NCI-H748 treated with DMSO at 0.1 percent for 48 hours (cell line): Measurements from ENCODE around the gene TSPAN5.

Experiments
- DNase-seq: peaks from one replicate; lab custom pipeline; 2025; lab: John Stamatoyannopoulos, UW

Gene TSPAN5

DNA sequence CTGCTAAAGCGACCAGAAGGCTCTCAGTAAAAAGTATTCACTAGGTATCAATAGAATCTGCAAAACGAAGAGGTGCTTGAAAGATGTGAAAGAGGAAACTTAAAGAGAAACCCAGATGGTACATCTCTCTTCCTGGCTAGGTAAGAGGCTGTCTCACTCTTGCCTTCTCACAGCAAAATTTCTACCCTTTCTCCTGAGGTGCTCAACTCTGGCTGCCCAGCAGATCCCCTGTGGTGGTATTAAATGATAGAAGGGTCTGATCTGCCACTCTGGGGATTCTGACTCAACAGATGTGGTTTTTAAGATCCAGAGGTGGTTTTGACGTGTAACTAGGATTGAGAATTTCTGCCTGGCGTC lies 14.9 kb upstream of the TSPAN5 start:
- no peak for DNase-seq

DNA sequence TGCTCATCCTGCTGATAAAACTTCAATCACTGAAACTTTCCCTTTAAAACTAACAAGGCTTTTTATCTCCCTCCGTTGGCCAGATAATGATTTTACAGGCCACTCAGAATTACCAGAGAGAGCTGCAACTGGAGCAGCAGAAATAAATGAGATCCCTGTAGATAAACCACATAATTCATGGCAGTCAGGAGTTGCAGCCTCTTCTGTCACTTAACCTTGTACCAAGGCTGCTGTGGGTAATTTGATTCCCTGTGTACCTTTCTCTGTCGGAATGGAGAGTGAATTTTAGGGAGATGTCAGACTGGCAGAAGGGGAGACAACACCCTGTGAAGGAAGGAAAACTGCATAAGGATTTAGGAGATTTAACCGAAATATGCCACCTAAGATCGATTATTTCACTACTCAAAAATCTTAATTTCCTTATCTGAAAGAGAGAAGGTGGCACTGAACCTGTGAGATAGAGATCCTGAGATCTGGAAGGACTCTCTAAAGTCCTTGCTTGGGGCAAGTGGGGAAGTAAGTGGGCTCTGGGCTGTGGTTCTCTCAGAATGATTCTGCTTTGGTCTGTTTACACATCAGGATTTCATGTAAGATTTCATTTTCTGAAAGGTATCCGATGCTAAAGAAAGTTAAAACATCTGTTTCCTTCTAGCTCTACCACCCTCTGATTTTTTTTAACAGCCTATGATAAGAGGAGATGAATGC lies 14.3 kb upstream of the TSPAN5 start:
- no peak for DNase-seq

DNA sequence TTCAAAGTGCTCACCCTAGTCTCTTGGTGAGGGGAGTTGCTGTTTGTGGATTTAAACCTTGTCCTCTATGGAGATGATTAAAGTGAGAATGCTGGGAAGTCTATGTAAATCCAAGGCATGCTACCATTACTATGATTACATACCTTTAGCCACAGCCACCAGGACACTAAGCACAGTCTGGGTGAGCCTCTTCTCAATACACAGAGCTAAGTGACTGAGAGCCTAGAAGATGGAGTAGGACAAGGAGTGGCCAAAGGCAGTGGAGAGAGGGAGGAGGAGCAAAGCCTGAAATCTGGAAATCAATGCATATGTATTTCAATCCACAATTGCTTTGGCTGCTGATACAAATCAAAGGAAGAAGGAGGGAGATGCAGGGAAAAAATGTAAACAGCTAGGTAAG lies 12.7 kb upstream of the TSPAN5 start:
- DNase-seq, result no peak

DNA sequence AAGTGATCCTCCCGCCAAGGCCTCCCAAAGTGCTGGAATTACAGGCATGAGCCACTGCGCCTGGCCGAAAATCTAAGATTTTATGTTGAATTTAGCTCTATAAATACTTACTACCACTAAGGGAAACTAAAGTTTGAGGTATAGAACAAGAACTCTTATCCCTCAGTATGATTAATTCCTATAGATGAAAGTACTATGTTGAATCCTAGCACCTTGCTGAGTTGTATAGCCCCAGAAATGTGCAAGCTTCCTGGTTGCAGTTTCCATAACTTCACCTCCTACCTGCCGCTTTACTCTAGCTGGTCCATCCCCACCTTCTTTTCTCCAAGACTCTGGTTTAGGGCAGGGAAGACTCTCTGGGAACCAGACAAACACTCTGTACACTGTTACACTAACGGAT lies 11.8 kb upstream of the TSPAN5 start:
- DNase-seq, result no peak

- DNase-seq, result no peak
These were observed 11.2 kb upstream of the TSPAN5 start for GRCh38 chr4:98669577-98669976.

DNA sequence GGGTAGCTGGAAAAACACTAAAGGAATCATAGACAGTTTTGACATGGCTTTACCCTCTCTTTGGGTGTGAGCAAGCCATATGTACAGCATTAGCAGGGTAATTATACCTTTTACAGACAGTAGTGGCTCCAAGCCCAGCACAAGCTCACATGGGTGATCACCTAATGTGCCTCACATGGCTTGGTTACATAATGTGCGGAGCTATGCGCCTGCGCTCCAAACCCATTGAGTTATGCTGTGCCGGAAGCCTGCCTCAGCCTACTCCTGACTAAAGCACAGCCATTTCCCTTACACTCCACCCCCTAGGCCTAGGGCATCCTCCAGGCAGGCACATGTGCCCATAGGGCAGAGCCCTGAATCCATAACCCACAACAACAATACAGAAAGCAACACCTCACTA lies 6.5 kb upstream of the TSPAN5 start:
- DNase-seq, result no peak

GRCh38 chr4:98663226-98664006 lies 5.0 kb upstream of the TSPAN5 start:
- no peak for DNase-seq

- peak; percentile 19 for DNase-seq
These were observed 4.3 kb upstream of the TSPAN5 start for GRCh38 chr4:98662626-98663225.

GRCh38 chr4:98662055-98662453 lies 3.6 kb upstream of the TSPAN5 start:
- DNase-seq, result no peak

- no peak for DNase-seq
These were observed 3.1 kb upstream of the TSPAN5 start for GRCh38 chr4:98661371-98662054.

- DNase-seq, result no peak
These were observed 1.5 kb upstream of the TSPAN5 start for GRCh38 chr4:98659741-98660462.

DNA sequence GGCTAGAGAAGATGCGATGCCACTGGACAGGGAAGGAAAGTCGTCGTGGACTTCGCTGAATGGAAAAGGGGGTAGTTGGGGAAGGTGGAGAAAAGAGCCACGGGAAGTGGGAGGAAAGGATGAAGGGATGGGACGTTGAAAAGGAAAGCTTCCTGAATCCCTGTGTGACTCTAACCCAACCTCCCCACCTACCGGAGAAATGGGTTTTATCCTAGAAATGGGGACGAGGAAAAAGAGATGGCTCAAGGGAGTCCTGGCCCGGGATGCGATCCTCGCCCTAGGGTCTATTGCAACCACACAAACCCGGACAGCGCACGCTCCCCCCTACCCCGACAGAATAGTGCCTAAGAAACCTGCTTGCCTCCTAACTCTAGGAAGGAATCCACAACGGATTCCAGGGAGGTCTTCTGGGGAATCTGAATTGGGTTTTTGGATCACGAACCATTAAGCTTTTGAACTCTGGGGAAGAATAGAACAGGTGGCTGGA lies 738 bp upstream of the TSPAN5 start:
- DNase-seq, result no peak

DNA sequence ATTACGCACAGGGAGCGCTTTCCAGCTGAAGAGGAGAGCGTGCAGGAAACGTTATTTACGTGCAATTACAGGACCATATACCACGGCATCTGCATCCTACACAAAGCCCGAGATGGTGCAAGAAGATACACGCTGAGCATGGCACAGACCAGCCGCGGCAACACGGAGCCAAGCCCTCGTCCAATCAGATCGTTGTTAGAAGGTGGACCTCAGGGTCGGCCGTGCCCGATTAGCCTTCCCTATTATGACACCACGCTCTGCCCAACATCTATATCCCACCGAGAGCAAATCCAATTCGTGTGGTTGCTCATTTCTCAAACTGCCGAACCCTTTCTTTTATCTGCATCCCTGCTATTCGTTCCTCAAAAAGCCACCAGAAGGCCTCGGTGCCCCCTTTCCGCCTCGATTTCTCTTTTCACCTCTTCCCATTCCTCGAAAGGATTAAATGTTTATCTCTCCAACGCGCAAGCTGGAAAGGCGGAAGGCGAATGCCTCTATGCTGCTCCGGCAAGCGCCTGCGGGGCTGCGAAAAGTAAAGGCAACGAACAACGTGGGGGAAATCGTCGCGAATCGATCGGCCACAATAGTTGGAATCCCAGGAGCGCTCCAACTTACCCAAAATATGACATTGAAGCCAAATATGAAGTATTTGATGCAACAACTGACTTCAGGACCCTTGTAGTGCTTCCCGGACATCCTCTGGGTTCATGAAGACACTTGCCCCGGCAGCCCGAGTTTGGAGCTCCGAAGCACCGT lies 702 bp downstream of the TSPAN5 start:
- peak; percentile 67 for DNase-seq

DNA sequence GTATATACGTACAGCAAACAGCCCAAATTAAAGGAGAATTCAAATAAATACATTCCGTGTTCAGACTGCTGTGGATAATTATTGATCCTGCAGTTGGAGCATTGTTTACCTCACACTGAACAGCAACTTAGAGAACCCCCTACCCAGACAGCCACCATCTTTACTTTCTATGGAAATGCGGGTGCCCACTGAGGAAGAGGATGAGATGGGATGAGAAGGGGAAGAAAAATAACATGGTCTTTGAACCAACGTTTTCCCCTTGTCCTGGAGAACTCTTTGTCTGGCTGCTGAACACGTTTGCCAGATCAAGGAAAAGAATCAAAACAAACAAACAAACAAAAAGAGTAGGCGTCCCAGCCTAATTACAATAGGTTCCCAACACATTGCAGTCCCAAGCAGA lies 1.5 kb downstream of the TSPAN5 start:
- DNase-seq, result no peak

DNA sequence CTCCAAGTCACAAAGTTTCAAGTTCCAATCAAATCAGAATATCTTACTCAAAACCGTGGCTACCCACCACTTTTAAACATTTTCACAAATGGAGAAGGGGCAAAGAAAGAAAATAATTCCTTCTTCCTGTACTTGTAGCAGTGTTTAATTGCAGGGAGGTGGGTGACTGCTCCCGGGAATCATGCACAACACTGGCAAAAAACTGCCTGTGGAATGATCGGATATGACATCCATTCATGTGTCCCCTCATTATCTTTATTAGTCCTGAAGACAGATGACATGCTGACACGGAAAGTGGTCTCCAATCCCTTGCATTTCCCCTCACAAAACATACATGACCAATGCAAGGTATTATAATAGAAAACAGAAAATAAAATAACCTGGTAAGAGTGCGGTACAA lies 2.0 kb downstream of the TSPAN5 start:
- DNase-seq, result no peak

GRCh38 chr4:98653890-98654867 lies 4.2 kb downstream of the TSPAN5 start:
- DNase-seq, result no peak

GRCh38 chr4:98652996-98653395 lies 5.4 kb downstream of the TSPAN5 start:
- DNase-seq, result no peak

- no peak for DNase-seq
These were observed 9.8 kb downstream of the TSPAN5 start for GRCh38 chr4:98648602-98649001.

DNA sequence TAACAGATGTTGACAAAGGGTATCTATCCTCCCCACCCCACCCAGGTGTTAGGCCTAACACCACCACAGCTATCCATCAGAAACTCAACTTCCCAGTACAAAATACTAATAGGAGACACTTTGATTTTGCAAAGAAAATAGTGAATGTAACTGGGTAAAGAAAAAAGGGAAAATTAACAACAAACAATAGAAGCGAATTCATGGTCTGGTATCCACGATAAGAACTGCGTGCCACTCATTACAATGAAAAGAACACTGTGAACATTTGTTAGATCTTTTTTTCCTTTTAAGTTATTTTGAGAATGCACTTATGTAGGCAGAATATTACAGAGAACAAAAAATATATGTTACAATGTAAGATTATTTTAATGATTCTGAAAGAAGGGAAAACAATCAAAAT lies 12.0 kb downstream of the TSPAN5 start:
- no peak for DNase-seq

GRCh38 chr4:98645527-98645926 lies 12.9 kb downstream of the TSPAN5 start:
- no peak for DNase-seq
